ENCODE data around the gene G3BP2. TPM values are rescaled to one million over a fixed set of nuclear protein-coding genes. Genes with fewer than 3 reads are reported as not detected.

Gene G3BP2
- total and polyA plus RNA-seq, 2 of the 8 experiments (the other 6 are each of a cell fraction or from before 2014, with no cell fraction given) = 83.7 to 378 TPM

- DNase-seq (ENCODE audit: low read depth in 1 of 2, low spot score in 2 of 2) (no peak), FAIRE-seq (no peak)
- Histone ChIP-seq H2BK5ac (ENCODE audit: low read depth, low read length) (no peak overlapping the region), H3K36me3 (ENCODE audit: control insufficient read depth in 2 of 4, insufficient read depth in 4 of 4, low read length in 3 of 4) (peaks cover 0 to 15% (median under 1%) of the 10 kb centered on the region in 4 experiments; a peak in 4 of 8 replicates), H3K23ac (ENCODE audit: insufficient read length) (no peak overlapping the region), H4K5ac (ENCODE audit: insufficient read length, low read depth, low read length) (no peak overlapping the region), H3K4me1 (replicated peaks in 1 of 4; ENCODE audit: control insufficient read depth in 3 of 4, insufficient read depth in 4 of 4, low read length in 3 of 4) (no peaks in the 10 kb centered on the region), H3K9ac (replicated peaks in 1 of 4; ENCODE audit: extremely low read depth in 1 of 4, low read depth in 3 of 4, low read length in 3 of 4) (no peak overlapping the region), H3K56ac (replicated peaks; ENCODE audit: insufficient read length, low read depth, low read length) (no peak overlapping the region), H3K4me3 (ENCODE audit: extremely low read depth in 1 of 4, insufficient read depth in 2 of 4, low read depth in 3 of 4, low read length in 4 of 4) (no peak overlapping the region), H4K91ac (replicated peaks; ENCODE audit: insufficient read length, low read length) (no peak overlapping the region), H2BK120ac (replicated peaks; ENCODE audit: low read depth, low read length) (no peak overlapping the region), H3K27ac (ENCODE audit: low read depth, low read length) (no peak overlapping the region), H4K8ac (ENCODE audit: extremely low read depth, insufficient read depth, low read length) (no peak overlapping the region), H2BK15ac (ENCODE audit: low read length) (no peak overlapping the region), H3K9me3 (ENCODE audit: insufficient read depth in 2 of 2, low read depth in 1 of 2, low read length in 1 of 2) (no peaks in the 10 kb centered on the region), H3K79me1 (ENCODE audit: low read depth, low read length) (no peaks in the 10 kb centered on the region), H2AFZ (ENCODE audit: low read length) (no peak overlapping the region), H3K27me3 (replicated peaks in 1 of 4; ENCODE audit: control insufficient read depth in 3 of 4, extremely low read depth in 1 of 4, insufficient read depth in 3 of 4, low read length in 3 of 4) (no peaks in the 10 kb centered on the region), H2AK5ac (ENCODE audit: low read depth, low read length) (no peak overlapping the region), H3K79me2 (ENCODE audit: control insufficient read depth in 1 of 2, insufficient read depth in 2 of 2, low read length in 2 of 2) (no peaks in the 10 kb centered on the region), H3K4me2 (ENCODE audit: insufficient read depth in 1 of 2, low read depth in 2 of 2, low read length in 2 of 2) (no peak overlapping the region), H3K4ac (replicated peaks; ENCODE audit: insufficient read length, low read depth, low read length) (no peak overlapping the region), H3K18ac (ENCODE audit: extremely low read depth, low read length) (no peak overlapping the region), H4K20me1 (replicated peaks in 1 of 2; ENCODE audit: control insufficient read depth in 1 of 2, insufficient read depth in 2 of 2, low read length in 2 of 2) (no peaks in the 10 kb centered on the region), H3K14ac (ENCODE audit: insufficient read length) (no peak overlapping the region), H2BK12ac (ENCODE audit: low read depth, low read length) (no peak overlapping the region), H2BK20ac (ENCODE audit: low read length) (no peak overlapping the region), H3K23me2 (ENCODE audit: low read depth, low read length) (peaks cover 2% of the 10 kb centered on the region; the same call in 1 of the 2 replicates)
- WGBS, 2 experiments (ENCODE audit: extremely low coverage in 1 of 2, insufficient coverage in 1 of 2, insufficient read length in 1 of 2, insufficient replicate concordance in 2 of 2, low coverage in 1 of 2, low lambda C conversion rate in 2 of 2, missing lambda C conversion rate in 1 of 2) = 89% methylated on average over 1 of the region's 1 CpG; no CpG with 5 or more reads in 1 of the 2 experiments
- TF ChIP-seq ZNF274 (IDR thresholded peaks at IDR 0.05; ENCODE audit: borderline replicate concordance, extremely low read depth, low read length) (no peak), SUZ12 (IDR thresholded peaks at IDR 0.05; ENCODE audit: low read length) (no peak), KDM5A (IDR thresholded peaks at IDR 0.05; ENCODE audit: low read length) (no peak), EZH2 (IDR thresholded peaks at IDR 0.05; ENCODE audit: low read depth, low read length, severe bottlenecking) (no peak), E2F6 (IDR thresholded peaks at IDR 0.05) (no peak), POLR2AphosphoS5 (IDR thresholded peaks at IDR 0.05; ENCODE audit: low read depth, low read length) (no peak), TCF12 (IDR thresholded peaks at IDR 0.05; ENCODE audit: low read depth, low read length) (no peak), GTF2F1 (IDR thresholded peaks at IDR 0.05; ENCODE audit: borderline replicate concordance, low read depth, low read length) (no peak), CBX5 (IDR thresholded peaks at IDR 0.05; ENCODE audit: low read depth, low read length) (no peak)
- POLR2A ChIA-PET (ENCODE audit: partially characterized antibody) = interaction anchor here (1.2 kb wide), 1 partner anchor 33 kb away, joined by 3 read pairs; no protein-coding TSS in a partner anchor
- CTCF ChIA-PET (ENCODE audit: partially characterized antibody) = interaction anchor here (0.6 kb wide), 1 partner anchor 136 kb away, joined by 3 read pairs; no protein-coding TSS in a partner anchor
These were observed 35.4 kb downstream of the G3BP2 start for GRCh38 chr4:75637827-75638226.
